ENCODE data around the gene NIPA2.

Gene NIPA2

GRCh38 chr15:22880068-22880980, 41.9 kb downstream of the NIPA2 start:
- CTCF ChIA-PET = no interaction called here
- TF ChIP-seq CTBP1 (IDR thresholded peaks at IDR 0.05; ENCODE audit: borderline replicate concordance) (no peak), ELF4 (IDR thresholded peaks at IDR 0.05) (no peak), NFRKB (IDR thresholded peaks at IDR 0.05) (no peak), TARDBP (IDR thresholded peaks at IDR 0.05) (no peak), PKNOX1 (IDR thresholded peaks at IDR 0.05) (no peak), SUZ12 (IDR thresholded peaks at IDR 0.05) (no peak), BHLHE40 (IDR thresholded peaks at IDR 0.05; ENCODE audit: borderline replicate concordance) (no peak), L3MBTL2 (conservative IDR thresholded peaks at IDR 0.05) (no peak), LEF1 (IDR thresholded peaks at IDR 0.05; ENCODE audit: borderline replicate concordance) (no peak), FOXA1 (IDR thresholded peaks at IDR 0.05) (no peak), ZNF384 (IDR thresholded peaks at IDR 0.05) (no peak), SP1 (IDR thresholded peaks at IDR 0.05) (no peak), FOXK2 (IDR thresholded peaks at IDR 0.05) (no peak)
- no peak for DNase-seq (ENCODE audit: extremely low spot score)
- POLR2A ChIA-PET = no interaction called here

- TF ChIP-seq TARDBP (IDR thresholded peaks at IDR 0.05) = no peak
- TF ChIP-seq CTBP1 (IDR thresholded peaks at IDR 0.05; ENCODE audit: borderline replicate concordance) = no peak
- no peak for TF ChIP-seq BHLHE40 (IDR thresholded peaks at IDR 0.05; ENCODE audit: borderline replicate concordance)
- no peak for TF ChIP-seq LEF1 (IDR thresholded peaks at IDR 0.05; ENCODE audit: borderline replicate concordance)
- no peak for TF ChIP-seq ZNF384 (IDR thresholded peaks at IDR 0.05)
- no peak for TF ChIP-seq SP1 (IDR thresholded peaks at IDR 0.05)
- TF ChIP-seq FOXA1 (IDR thresholded peaks at IDR 0.05) = no peak
- no peak for TF ChIP-seq ARNT (IDR thresholded peaks at IDR 0.05)
- TF ChIP-seq L3MBTL2 (conservative IDR thresholded peaks at IDR 0.05) = no peak
- no peak for TF ChIP-seq ELF4 (IDR thresholded peaks at IDR 0.05)
- TF ChIP-seq NFRKB (IDR thresholded peaks at IDR 0.05) = no peak
- no peak for TF ChIP-seq HDGF (IDR thresholded peaks at IDR 0.05; ENCODE audit: borderline replicate concordance)
- no peak for TF ChIP-seq PKNOX1 (IDR thresholded peaks at IDR 0.05)
- CTCF ChIA-PET = no interaction called here
- no peak for DNase-seq (ENCODE audit: extremely low spot score)
These were observed 42.7 kb downstream of the NIPA2 start for GRCh38 chr15:22880981-22881738.

GRCh38 chr15:22881739-22882440, 43.4 kb downstream of the NIPA2 start:
- POLR2A ChIA-PET = no interaction called here
- DNase-seq (ENCODE audit: extremely low spot score) = no peak
- CTCF ChIA-PET = no interaction called here
- TF ChIP-seq BHLHE40 (IDR thresholded peaks at IDR 0.05; ENCODE audit: borderline replicate concordance) (no peak), SP1 (IDR thresholded peaks at IDR 0.05) (no peak), FOXK2 (IDR thresholded peaks at IDR 0.05) (no peak), LEF1 (IDR thresholded peaks at IDR 0.05; ENCODE audit: borderline replicate concordance) (no peak), L3MBTL2 (conservative IDR thresholded peaks at IDR 0.05) (no peak), NFRKB (IDR thresholded peaks at IDR 0.05) (no peak), CTBP1 (IDR thresholded peaks at IDR 0.05; ENCODE audit: borderline replicate concordance) (no peak), ARNT (IDR thresholded peaks at IDR 0.05) (no peak), TARDBP (IDR thresholded peaks at IDR 0.05) (no peak), HDGF (IDR thresholded peaks at IDR 0.05; ENCODE audit: borderline replicate concordance) (no peak), PKNOX1 (IDR thresholded peaks at IDR 0.05) (no peak), ZNF384 (IDR thresholded peaks at IDR 0.05) (no peak), FOXA1 (IDR thresholded peaks at IDR 0.05) (no peak), SUZ12 (IDR thresholded peaks at IDR 0.05) (no peak), FOXM1 (IDR thresholded peaks at IDR 0.05; ENCODE audit: borderline replicate concordance) (no peak), ELF4 (IDR thresholded peaks at IDR 0.05) (no peak)

More at GRCh38 chr15:22880981-22881738, 42.7 kb downstream of the NIPA2 start:
- POLR2A ChIA-PET = no interaction called here

- ChIA-PET CTCF (no interaction called here), POLR2A (no interaction called here)
- no peak for DNase-seq (ENCODE audit: extremely low spot score)
- TF ChIP-seq ARNT (IDR thresholded peaks at IDR 0.05) = no peak
- no peak for TF ChIP-seq L3MBTL2 (conservative IDR thresholded peaks at IDR 0.05)
- no peak for TF ChIP-seq SP1 (IDR thresholded peaks at IDR 0.05)
- TF ChIP-seq FOXA1 (IDR thresholded peaks at IDR 0.05) = no peak
- TF ChIP-seq PKNOX1 (IDR thresholded peaks at IDR 0.05) = no peak
- TF ChIP-seq SUZ12 (IDR thresholded peaks at IDR 0.05) = no peak
- TF ChIP-seq ZNF384 (IDR thresholded peaks at IDR 0.05) = no peak
- TF ChIP-seq BHLHE40 (IDR thresholded peaks at IDR 0.05; ENCODE audit: borderline replicate concordance) = no peak
- no peak for TF ChIP-seq TARDBP (IDR thresholded peaks at IDR 0.05)
- TF ChIP-seq FOXM1 (IDR thresholded peaks at IDR 0.05; ENCODE audit: borderline replicate concordance) = no peak
- TF ChIP-seq CTBP1 (IDR thresholded peaks at IDR 0.05; ENCODE audit: borderline replicate concordance) = no peak
- TF ChIP-seq NFRKB (IDR thresholded peaks at IDR 0.05) = no peak
- TF ChIP-seq LEF1 (IDR thresholded peaks at IDR 0.05; ENCODE audit: borderline replicate concordance) = no peak
- TF ChIP-seq HDGF (IDR thresholded peaks at IDR 0.05; ENCODE audit: borderline replicate concordance) = no peak
- no peak for TF ChIP-seq ELF4 (IDR thresholded peaks at IDR 0.05)
- no peak for TF ChIP-seq FOXK2 (IDR thresholded peaks at IDR 0.05)
These were observed 44.7 kb downstream of the NIPA2 start for GRCh38 chr15:22883196-22883595.
